22Rv1 (cell line): ENCODE data around the gene ZBTB20.

Experiments
- ZFX ChIP-seq: fragments of 450-650 bp; IDR thresholded peaks from 2 replicates; pipeline ENCODE4 v1.6.1; 2017; ENCODE audit warnings: antibody characterized with exemption, borderline replicate concordance
- TF ChIP-seq, protein P1 (sequence below): fragments of 450-650 bp; IDR thresholded peaks from 2 replicates; pipeline ENCODE4 v1.5.1; 2017; ENCODE audit warnings: mild to moderate bottlenecking

DNA sequence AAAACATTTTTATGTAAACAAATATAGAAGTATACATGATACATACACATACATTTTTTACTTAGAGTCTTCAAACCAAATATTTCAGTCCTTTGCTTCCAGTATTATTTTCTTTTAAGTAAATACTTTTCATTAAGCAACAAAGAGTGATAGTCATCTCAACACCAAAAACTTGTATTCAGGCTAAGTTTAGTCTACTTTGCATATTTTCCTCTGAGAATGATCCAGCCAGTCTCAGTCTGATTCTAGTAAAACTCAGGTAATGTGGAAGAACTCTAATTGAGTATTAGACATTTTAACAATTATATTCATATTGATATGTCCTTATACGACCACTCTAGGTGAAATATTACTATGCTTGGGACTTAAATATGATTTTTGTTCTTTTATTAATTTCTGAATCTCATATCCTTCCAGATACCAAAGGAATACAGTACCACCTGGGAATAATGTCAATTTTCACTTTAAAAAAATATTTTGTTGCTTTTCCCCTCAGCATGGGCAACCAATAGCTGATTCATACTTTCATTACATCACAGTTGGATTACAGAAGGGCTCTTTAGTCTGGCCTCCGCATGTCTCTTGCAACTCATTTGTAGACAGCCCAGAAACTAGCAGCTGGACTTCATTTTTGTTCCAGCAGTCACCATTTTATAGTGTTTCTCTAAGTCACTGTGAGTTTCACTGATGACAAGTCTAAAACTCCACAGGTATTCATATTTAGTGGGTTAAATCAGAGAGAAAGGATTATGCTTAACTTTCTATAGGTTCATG, 390.4 kb downstream of the ZBTB20 start:
- TF ChIP-seq, protein P1, sequence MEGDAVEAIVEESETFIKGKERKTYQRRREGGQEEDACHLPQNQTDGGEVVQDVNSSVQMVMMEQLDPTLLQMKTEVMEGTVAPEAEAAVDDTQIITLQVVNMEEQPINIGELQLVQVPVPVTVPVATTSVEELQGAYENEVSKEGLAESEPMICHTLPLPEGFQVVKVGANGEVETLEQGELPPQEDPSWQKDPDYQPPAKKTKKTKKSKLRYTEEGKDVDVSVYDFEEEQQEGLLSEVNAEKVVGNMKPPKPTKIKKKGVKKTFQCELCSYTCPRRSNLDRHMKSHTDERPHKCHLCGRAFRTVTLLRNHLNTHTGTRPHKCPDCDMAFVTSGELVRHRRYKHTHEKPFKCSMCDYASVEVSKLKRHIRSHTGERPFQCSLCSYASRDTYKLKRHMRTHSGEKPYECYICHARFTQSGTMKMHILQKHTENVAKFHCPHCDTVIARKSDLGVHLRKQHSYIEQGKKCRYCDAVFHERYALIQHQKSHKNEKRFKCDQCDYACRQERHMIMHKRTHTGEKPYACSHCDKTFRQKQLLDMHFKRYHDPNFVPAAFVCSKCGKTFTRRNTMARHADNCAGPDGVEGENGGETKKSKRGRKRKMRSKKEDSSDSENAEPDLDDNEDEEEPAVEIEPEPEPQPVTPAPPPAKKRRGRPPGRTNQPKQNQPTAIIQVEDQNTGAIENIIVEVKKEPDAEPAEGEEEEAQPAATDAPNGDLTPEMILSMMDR: no peak
- no peak for TF ChIP-seq ZFX
